Measurements from ENCODE around the gene SACS. TPM values are rescaled to one million over a fixed set of nuclear protein-coding genes. Genes with fewer than 3 reads are reported as not detected.
"Not testable (repeated sequence)": the region's sequence is repeated elsewhere in the genome, so short reads cannot be mapped to it uniquely, and the experiment has no call there.

SACS gene
- polyA plus RNA-seq, 4 donors = 10.4 to 11.5 (median 10.9) TPM

DNA sequence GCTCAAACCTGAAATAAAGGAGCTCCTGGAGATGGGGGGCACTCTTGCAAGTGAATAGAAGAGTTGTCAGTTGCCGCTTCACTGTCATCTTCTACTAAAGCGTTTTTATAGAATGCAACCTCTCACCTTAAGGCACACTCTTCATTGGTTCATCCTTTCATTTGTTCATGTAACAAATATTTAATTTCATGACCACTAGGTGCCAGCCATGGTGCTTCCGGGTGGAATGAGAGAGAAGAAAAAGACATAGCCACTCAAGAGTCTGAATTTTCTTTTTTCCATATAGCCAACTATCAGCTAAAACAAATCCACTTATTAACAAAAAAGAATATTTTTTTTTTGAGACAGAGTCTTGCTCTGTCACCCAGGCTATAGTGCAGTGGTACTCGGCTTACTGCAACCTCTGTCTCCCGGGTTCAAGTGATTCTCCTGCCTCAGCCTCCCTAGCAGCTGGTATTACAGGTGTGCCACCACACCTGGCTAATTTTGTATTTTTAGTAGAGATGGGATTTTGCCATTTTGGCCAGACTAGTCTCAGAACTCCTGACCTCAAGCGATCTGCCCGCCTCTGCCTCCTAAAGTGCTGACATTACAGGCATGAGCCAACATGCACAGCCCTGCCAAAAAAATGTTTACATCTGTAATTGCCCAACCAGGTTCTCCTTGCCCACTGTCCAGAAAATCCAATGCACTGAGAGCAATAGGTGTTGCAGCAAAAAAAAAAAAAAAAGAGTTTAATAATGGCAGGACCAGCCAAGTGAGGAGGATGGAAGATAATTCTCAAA lies 22.1 kb upstream of the SACS start:
- DNase-seq (ENCODE audit: low read depth in 4 of 4, low spot score in 2 of 4) = no peak

DNA sequence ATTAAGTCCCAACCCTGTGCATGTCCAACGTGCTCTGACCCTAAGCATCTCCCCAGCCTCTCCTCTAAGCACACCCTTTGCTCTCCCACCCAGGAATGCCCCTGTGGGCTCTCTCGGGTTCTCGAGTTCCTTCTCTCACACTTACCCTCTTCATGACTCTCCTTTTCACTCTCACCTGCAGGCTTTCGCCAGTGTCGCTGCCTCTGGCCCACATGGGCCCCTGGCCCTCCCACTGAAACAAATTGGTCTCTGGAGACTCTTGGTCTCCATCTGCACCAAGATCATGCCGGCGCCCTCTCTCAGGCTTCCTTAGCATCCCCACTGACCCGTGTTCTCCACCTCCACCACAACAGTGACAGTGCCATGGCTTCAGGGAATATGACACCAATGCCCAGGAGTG lies 19.6 kb upstream of the SACS start:
- DNase-seq (ENCODE audit: low read depth in 4 of 4, low spot score in 2 of 4) = no peak

DNA sequence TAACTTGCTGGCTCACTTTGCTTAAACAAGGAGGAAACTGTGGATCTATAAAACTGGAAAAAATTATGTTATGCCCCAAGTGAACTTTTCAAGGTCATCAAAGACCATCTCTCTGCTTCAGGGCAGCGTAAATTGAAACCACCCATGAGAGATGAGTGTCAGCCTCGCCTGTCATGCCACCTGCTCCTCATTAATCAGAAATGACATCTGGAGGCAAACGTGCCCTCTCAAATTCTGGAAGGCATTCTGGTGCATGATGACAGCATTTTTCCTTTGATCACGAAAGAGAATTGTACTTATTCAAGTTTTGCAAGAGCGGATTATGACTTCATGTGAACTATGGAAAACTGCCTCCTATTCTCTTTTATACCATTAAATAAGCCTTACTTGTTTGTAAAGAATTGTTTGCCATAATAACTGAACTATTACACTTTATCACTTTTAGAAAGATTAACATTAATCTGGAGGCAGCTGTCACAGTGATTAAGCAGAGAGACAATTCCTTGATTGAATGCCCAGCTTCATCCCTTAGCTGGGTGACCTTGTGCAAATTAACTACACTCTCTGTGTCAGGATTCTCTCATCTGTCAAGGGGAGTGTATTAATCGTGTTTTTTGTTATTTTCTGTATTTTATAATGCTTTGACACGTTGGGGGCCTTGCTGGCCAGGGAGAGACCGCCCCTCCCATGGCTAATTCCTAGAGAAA lies 17.0 kb upstream of the SACS start:
- DNase-seq (ENCODE audit: low read depth in 4 of 4, low spot score in 2 of 4) = no peak

DNA sequence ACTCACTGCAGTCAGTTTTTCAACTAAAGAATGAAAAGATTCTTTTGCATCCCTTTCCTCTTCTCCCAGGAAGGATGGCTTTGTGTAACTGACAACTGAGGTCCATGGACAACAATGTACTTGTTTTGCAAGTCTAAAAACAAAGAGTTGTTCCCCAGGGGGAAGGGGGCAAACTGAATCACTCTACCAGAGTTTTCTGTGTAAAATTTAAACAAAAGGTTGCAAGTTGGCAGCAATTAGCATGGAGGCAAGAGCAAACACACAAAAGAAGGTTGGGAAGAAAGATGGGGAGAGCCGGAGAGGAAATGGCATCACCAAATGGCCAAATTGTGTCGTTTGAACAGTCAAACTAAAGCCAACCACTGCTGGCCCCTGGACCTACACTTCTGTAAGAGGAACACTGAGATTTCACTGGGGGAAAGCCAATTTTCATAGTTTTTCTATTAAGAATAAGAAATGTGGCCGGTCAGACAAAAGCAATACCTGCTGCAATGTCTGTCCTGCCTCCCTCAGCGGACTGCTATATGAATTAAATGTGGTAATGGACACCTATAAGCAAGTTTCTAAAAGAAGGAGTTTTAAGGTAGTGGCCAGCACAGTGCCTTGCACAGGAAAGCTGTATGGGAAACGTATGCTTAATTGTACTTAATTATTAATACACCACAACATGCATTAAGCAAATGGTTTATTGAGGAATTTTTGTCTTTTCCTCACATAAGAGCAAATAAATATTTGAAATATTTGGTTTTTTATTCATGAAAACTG lies 16.1 kb upstream of the SACS start:
- DNase-seq (ENCODE audit: low read depth in 4 of 4, low spot score in 2 of 4) = no peak

DNA sequence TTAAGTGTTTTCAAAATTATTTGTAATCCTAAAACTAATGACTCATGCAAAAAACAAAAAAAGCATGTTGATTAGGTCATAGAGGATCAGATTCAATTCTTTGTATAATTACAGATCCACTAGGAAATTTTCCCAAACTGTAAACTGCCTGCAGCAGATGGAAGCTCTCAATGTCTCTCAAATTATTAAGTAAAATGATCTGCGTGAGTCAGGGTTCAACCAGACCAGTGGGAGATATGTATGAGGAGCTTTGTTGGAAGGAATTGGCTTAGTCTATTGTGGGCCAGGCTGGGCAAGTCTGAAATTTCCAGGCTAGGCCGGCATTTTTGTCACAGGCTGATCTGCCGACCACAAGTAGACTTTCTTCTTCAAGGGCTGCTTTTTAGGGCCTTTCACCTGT lies 14.4 kb upstream of the SACS start:
- DNase-seq (ENCODE audit: low read depth in 4 of 4, low spot score in 2 of 4) = no peak

DNA sequence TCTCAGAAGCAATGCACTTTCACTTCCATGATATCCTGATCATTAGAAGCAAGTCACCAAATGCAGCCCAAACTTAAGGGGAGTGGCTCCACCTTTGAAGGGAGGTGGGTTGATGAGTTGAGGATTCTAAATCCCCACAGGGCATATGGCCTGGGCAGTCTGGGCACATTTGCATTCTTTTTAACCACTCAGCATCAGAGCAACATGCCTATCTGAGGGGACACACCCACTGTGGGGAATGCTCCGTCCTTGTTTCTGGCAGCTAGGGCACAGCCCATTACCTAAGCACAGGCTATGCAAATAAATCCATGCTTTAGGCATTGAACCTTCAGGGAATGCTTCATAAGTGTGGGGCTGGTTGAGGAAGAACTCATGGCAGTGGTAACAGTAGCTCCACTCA lies 12.3 kb upstream of the SACS start:
- no peak for DNase-seq (ENCODE audit: low read depth in 4 of 4, low spot score in 2 of 4)

DNA sequence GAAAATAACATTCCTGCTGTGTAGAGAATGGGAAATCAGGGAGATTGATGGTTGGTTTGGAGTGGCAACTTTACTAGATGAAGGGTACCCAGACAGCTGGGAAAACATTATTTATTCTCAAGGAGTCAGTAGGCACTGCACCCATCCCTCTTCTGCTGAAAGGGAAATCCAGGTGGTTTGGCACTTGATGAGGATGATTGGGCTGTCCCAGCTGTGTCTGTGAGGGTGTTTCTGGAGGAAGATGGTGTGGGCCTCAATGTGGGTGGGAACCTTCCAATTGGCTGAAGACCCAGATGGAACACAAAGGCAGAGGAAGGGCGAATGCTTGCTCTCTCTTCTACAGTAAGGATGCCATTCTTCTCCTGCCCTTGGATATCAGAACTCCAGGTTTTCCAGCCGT lies 10.4 kb upstream of the SACS start:
- no peak for DNase-seq (ENCODE audit: low read depth in 4 of 4, low spot score in 2 of 4)

DNA sequence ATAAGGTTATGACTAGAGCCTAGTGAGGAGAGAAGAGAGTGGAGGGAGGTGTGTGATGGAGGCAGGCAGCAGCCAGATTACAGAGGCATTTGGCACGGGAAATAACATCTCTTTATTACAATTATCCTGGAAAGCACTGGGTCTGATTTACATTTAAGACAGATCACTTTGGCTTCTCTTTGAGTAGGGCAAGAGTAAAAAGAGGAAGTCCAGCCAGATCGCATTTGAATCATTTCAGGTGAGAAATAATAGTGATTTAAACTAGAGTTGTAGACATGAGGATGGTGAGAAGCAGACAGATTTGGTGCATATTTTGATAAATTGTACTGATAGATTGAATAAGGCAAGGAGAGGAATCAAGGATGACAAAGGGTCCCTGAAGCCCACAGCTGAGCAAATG lies 9.6 kb upstream of the SACS start:
- no peak for DNase-seq (ENCODE audit: low read depth in 4 of 4, low spot score in 2 of 4)

DNA sequence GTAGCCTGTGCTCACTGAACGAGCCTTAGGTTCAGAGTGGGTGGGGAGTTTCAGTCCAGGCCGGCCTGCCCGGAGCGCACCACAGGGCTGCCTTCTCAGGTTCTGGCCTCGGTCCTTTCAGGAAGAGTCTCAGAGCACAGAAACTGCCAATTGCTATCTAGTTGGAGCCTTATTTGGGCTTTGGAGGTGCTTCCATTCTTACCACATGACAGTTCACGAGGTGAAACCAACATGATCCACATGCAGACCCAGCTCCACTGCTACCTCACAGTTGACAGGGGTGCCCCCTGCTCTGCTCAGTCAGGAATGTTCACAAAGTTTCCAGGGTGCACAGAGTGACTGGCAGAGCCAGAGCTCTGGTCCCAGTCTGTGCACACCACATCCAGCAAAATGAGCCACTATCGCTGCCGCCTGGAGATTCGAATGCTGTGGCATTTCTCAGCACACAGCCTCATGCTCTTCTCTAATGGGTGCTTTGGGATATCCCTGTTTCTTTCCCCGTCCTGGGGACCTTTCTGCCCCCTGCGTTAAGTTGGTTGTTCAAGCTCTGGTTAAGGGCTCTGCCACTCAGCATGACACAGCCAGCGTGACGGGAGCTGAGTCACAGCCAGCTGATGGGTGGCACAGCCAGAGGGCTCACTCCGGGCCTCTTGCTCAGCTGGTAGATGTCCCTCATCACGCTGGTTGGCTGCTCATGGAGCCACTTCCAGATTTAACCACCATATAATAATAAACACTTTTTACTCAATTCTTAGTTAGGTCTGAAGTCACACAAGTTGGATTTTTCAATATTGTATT lies 7.5 kb upstream of the SACS start:
- no peak for DNase-seq (ENCODE audit: low read depth in 4 of 4, low spot score in 2 of 4)

DNA sequence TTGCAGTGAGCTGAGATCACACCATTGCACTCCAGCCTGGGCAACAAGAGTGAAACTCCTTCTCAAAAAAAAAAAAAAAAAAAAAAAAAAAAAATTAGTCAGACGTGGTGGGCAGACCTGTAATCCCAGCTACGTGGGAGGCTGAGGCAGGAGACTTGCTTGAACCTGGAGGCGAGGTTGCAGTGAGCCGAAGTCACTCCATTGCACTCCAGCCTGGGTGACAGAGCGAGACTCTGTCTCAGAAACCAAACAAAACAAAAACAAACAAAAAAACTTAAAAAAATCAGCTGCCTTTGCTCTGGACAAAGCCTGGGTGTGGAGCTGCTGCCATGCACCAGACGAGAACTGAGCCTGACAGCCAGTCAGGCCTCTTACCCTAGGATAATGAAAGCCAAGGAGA lies 6.8 kb upstream of the SACS start:
- DNase-seq (ENCODE audit: low read depth in 4 of 4, low spot score in 2 of 4) = not testable (repeated sequence)

DNA sequence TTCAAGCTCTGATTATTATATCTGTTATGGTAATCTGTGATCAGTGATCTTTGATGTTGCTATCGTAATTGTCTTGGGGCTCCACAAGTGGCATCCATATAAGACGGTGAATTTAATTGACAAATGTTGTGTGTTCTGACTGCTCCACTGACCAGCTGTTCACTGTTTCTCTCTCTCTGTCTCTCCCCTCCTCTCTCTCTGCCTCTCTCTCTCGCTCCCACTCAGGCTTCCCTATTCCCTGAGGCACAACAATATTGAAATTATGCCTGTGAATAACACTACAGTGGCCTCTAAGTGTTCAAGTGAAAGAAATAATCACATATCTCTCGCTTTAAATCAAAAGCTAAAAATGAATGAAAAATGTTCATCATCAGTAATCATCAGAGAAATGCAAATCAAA lies 4.4 kb upstream of the SACS start:
- no peak for DNase-seq (ENCODE audit: low read depth in 4 of 4, low spot score in 2 of 4)

DNA sequence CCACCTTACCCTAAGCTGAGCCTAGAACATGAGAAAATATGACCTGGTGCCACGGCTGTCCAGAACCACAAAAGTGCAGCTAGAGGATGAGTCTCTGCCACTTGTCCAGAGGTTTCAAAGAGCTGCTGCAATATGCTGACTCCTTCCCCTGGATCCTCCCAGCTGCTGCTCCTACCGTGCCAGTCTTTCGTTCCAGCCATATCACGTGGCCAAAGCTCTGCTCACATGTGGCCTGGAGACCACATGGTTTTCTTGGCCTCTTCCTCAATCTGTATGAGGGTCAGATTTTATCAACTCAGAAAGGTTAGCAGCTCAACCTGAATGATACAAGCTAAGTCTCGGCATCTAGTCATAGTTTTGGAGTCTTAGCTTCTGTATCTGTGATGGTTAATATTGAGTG lies 3.2 kb upstream of the SACS start:
- no peak for DNase-seq (ENCODE audit: low read depth in 4 of 4, low spot score in 2 of 4)

DNA sequence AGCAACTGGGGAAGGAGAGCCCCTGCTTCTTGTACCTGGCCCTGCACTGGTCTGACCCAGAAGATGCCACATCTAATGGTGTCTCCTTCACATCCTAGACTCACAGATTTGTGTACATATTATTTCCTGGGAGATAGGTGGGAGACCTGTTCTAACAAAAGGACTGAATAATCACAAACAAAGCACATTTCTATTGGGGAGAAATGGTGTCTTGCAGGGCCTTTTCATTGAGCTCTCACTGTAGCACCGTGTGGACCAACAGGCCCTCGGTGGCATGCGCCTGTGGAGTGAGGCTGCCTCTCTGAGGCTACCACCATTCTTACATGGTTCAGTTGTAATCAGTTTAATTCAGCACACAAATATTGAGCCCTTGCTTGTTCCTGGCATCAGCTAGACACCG lies 989 bp upstream of the SACS start:
- no peak for DNase-seq (ENCODE audit: low read depth in 4 of 4, low spot score in 2 of 4)

DNA sequence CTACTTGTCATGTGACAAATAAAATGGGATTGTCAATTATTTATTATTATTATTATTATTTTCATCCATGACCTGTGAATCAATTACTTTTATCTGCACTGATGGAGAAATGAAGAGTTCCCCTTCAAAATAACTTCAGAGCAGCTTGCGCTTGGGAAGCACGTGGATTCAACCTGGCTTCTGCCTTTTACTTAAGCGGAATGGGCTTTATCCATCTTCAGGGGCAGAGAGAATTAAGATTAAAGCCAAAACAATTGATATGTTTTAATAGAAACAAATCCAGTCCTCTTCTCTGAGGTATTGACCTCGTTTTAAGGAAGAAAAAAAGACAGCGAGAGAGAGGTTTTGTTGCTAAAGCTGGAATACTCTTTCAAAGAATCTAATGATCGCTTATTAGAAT lies 876 bp downstream of the SACS start:
- no peak for DNase-seq (ENCODE audit: low read depth in 4 of 4, low spot score in 2 of 4)

DNA sequence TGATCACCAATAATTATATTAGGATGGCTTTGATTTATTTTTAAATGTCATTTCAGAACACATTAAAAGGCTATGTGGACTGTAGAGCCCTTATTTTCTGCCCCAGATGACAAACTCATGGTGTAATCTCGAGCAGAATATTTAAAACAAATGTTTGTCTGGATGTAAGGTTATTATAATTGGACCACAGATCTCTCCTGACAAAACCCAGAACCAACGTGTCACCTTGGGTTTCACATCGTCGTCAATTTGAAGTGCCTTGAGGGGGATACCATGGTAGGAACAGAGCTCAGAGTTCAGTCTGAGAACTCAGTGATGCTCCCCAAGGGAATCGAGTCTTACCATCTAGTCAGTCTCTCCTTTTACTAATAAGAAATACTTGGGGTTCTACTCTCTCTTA lies 2.8 kb downstream of the SACS start:
- no peak for DNase-seq (ENCODE audit: low read depth in 4 of 4, low spot score in 2 of 4)

DNA sequence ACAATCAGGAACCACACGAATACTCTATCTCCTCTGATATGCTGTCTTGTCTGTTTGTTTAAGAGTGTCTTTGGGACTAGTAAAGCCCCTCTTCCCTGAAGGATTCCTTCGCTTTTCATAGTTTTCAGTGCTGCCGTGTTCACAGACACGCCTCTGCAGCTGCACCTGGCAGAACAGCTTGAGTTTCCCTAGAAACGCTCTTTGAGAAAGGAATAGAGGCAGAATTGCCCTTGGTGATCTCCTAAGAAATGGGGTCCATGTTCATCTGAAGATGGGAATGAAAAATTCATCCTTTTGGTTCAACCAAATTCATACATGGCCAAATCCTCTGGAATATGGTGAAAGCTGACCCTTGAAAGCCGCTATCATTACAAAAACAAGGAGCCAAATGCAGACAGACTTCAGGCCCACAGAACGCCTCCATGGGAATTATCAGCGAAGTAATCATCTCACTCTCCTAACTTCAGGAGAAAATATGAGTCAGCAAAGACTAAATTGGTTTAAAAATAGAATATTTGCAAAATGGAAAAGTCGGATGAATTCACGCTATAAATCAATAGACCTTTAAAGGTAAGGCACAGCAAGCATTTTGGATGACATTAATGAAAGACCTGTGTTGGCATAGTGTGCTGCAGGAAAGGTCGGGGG lies 5.5 kb downstream of the SACS start:
- no peak for DNase-seq (ENCODE audit: low read depth in 4 of 4, low spot score in 2 of 4)

DNA sequence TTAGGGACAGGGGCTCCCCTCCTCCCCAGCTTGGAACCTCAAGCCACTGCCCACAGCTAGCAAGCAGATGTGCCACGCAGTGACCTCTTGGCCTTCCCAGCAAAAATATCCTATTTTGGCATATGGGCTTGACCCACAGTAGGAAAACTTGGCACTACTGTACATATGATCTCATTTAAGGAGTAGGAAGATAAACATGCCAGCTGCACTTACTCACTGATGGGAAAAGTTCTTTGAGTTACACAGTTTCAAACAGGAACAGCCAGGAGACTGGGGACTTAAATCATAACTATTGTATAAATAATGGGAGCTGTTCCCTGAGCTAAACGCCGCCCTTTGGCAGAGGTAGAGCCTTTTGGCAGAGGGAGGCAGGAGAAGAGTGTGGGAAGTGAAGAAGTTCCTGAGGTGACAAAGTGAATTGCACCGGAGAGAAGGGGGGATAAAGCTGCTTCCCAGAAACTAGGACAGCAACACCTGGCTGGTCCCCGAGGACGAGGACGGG lies 6.1 kb downstream of the SACS start:
- no peak for DNase-seq (ENCODE audit: low read depth in 4 of 4, low spot score in 2 of 4)

DNA sequence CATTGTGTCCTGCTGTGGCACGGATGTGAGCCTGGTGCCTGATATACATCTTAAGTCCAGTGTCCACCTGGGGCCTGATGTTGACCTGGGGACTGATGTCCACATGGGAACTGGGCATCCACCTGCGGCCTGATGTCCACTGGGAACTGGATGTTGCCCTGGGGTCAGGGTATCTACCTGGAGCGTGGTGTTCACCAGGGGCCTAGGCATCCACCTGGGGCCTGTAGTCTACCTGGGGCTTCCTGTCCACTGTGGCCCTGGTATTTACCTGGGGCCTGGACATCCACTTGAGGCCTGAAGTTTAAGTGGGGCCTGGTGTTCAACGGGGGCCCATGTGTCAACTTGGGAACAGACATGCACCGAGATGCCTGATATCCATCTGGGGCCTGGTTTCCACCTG lies 11.9 kb downstream of the SACS start:
- DNase-seq (ENCODE audit: low read depth in 4 of 4, low spot score in 2 of 4) = no peak

DNA sequence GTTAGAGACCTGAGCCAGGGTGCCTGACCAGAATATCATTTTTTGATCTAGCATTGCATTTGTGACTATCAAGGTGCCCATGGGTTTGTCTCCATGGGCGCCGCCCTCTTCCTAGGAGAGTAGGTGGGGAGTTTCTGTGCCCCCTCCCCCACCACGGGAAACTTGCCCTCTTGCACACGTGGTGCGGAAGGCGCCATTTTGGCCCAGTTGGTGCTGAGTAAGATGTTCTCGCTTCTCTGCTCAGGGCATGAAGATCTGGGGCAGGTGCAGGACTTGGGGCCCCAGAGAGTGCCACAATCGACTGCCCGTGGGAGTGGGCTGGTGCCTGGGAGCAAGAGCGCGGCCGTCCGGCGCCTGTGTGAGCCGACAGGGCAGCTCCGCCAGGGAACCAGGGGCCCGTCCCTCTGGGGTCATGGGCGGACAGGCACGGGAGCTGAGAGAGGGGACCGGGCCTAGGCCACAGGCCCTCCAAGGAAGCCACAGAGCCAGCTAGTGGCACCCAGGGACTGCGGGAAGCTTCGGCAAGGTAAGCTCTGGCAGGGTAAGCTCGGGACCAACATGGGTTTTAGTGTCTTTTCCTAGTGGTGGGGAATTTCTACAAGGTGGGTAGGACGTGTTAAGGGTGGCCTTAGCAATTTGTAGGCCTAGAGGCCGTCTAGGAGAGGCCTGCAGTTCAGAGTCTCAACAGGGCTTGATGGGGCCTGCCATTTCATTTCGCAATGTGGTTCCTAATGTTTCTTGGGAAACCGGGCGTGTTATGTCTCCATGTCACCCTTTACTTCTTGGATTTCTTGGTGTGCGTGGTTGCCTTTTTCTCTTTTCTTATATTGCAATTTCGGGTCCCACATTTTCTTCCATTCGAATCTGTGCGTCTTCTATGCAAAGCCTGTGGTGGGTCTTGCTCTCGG lies 14.5 kb downstream of the SACS start:
- DNase-seq (ENCODE audit: low read depth in 4 of 4, low spot score in 2 of 4) = no peak
